Neuronal stem cell (in vitro differentiated cells): ENCODE data around the gene PCLO.

Experiments
- DNase-seq: peaks from one replicate; pipeline ENCODE4 v3.0.0-alpha.2; 2013; ENCODE audit warnings: low spot score
- H2AFZ ChIP-seq: one replicate; pipeline ENCODE4 v1.6.1; 2013; ENCODE audit warnings: mild to moderate bottlenecking, low read length, inconsistent platforms
- H2AK5ac ChIP-seq: 2 replicates; pipeline ENCODE4 v1.6.1; 2013; ENCODE audit warnings: low read depth, mild to moderate bottlenecking, inconsistent platforms, low read length, moderate library complexity, mixed read lengths
- H2BK120ac ChIP-seq: 2 replicates; pipeline ENCODE4 v1.6.1; 2013; ENCODE audit warnings: low read depth, mild to moderate bottlenecking, inconsistent platforms, low read length, moderate library complexity, mixed read lengths
- H2BK12ac ChIP-seq: one replicate; pipeline ENCODE4 v1.6.1; 2013; ENCODE audit warnings: low read length, inconsistent platforms
- H2BK15ac ChIP-seq: 2 replicates; pipeline ENCODE4 v1.6.1; 2013; ENCODE audit warnings: mild to moderate bottlenecking, low read length, inconsistent platforms, mixed read lengths
- H2BK5ac ChIP-seq: one replicate; pipeline ENCODE4 v1.6.1; 2013; ENCODE audit warnings: inconsistent platforms, mild to moderate bottlenecking, low read length, moderate library complexity
- H3K14ac ChIP-seq: one replicate; pipeline ENCODE4 v1.6.1; 2013; ENCODE audit warnings: low read length, inconsistent platforms
- H3K18ac ChIP-seq: 2 replicates; pipeline ENCODE4 v1.6.1; 2013; ENCODE audit warnings: low read length, inconsistent platforms
- H3K23ac ChIP-seq: 2 replicates; pipeline ENCODE4 v1.6.1; 2013; ENCODE audit warnings: low read depth, mild to moderate bottlenecking, mixed read lengths, low read length, inconsistent platforms; ENCODE audit not compliant: poor library complexity
- H3K27ac ChIP-seq: replicated peaks from 3 replicates; pipeline ENCODE4 v1.5.1; 2013; ENCODE audit warnings: low read length, inconsistent platforms
- H3K27me3 ChIP-seq, 3 experiments: 2 replicates each; pipeline ENCODE4 v1.6.1; 2013; ENCODE audit warnings: low read length in 3 of 3, mild to moderate bottlenecking in 2 of 3, inconsistent platforms in 1 of 3, low read depth in 1 of 3, mixed read lengths in 1 of 3, moderate library complexity in 1 of 3; ENCODE audit not compliant: control insufficient read depth in 3 of 3, insufficient read depth in 3 of 3
- H3K36me3 ChIP-seq, 2 donors: replicated peaks in 1 of 2; 2 replicates each; pipeline ENCODE4 v1.6.1; 2013; ENCODE audit warnings: low read length in 2 of 2; ENCODE audit not compliant: control insufficient read depth in 2 of 2, insufficient read depth in 2 of 2
- H3K4ac ChIP-seq: 2 replicates; pipeline ENCODE4 v1.6.1; 2013; ENCODE audit warnings: inconsistent platforms, mild to moderate bottlenecking, low read length, moderate library complexity
- H3K4me1 ChIP-seq, 2 donors: 1 replicate in 1 of 2; 2 replicates in 1 of 2; pipeline ENCODE4 v1.6.1; 2013; ENCODE audit warnings: low read length in 2 of 2, low read depth in 1 of 2; ENCODE audit not compliant: control insufficient read depth in 2 of 2, insufficient read depth in 1 of 2
- H3K4me2 ChIP-seq: one replicate; pipeline ENCODE4 v1.6.1; 2013; ENCODE audit warnings: mild to moderate bottlenecking, low read length, inconsistent platforms; ENCODE audit not compliant: insufficient read depth, poor library complexity, severe bottlenecking
- H3K4me3 ChIP-seq, 2 donors: 2 replicates each; pipeline ENCODE4 v1.5.1; 2013; ENCODE audit warnings: low read length in 2 of 2, mild to moderate bottlenecking in 2 of 2, inconsistent platforms in 1 of 2, moderate library complexity in 1 of 2
- H3K79me1 ChIP-seq: one replicate; pipeline ENCODE4 v1.6.1; 2013; ENCODE audit warnings: low read depth, mild to moderate bottlenecking, inconsistent platforms, low read length, moderate library complexity
- H3K9ac ChIP-seq: one replicate; pipeline ENCODE4 v1.6.1; 2013; ENCODE audit warnings: mild to moderate bottlenecking, low read depth, low read length, inconsistent platforms; ENCODE audit not compliant: poor library complexity
- H3K9me3 ChIP-seq, 2 donors: replicated peaks in 1 of 2; 2 replicates each; pipeline versions ENCODE3 to v1.6.1; 2013; ENCODE audit warnings: low read length in 2 of 2, mild to moderate bottlenecking in 2 of 2, inconsistent platforms in 1 of 2, low read depth in 1 of 2, mixed read lengths in 1 of 2, moderate library complexity in 1 of 2; ENCODE audit not compliant: control insufficient read depth in 2 of 2, insufficient read depth in 1 of 2
- H4K8ac ChIP-seq: one replicate; pipeline ENCODE4 v1.6.1; 2013; ENCODE audit warnings: low read depth, mild to moderate bottlenecking, inconsistent platforms, low read length, moderate library complexity
- H4K91ac ChIP-seq: one replicate; pipeline ENCODE4 v1.6.1; 2013; ENCODE audit warnings: low read length, low read depth, mild to moderate bottlenecking, inconsistent platforms; ENCODE audit not compliant: poor library complexity
- WGBS, 2 donors: extraction: QIAGEN DNeasy Blood & Tissue Kit; methylation state at CpG; one replicate each; pipeline ENCODE4 v1.1.7; 2013; ENCODE audit warnings: missing lambda C conversion rate in 2 of 2, mixed read lengths in 1 of 2; ENCODE audit not compliant: insufficient read length in 2 of 2, insufficient replicate concordance in 1 of 2; ENCODE audit errors: extremely low coverage in 2 of 2; 5-methylcytosine and 5-hydroxymethylcytosine counted together

Gene PCLO

DNA sequence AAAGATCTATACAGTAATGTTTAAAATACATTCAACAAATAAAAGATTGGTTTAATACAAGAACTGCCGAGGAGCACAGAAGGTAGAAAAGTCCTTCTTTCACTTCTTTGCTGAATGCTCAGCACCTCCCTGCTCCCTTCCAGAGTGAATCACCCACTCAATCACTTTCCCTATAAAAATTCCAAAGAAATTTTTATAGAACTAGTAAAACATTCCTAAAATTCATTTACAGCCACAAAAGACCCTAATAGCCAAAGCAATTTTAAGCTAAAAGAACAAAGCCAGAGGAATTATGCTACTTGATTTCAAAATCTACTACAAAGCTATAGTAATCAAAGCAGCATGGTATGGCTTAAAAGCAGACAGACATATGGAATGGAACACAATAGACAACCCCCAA lies 320.9 kb downstream of the PCLO start:
- Histone ChIP-seq H3K4me2 (no peak overlapping the region), H3K4me1 (peaks cover 6 to 12% of the 10 kb centered on the region in 2 donors), H3K79me1 (no peaks in the 10 kb centered on the region), H3K4me3 (no peak overlapping the region), H3K9me3 (peaks cover 0 to 14% of the 10 kb centered on the region in 2 donors), H3K27ac (no peak overlapping the region), H4K91ac (no peak overlapping the region), H2BK12ac (no peak overlapping the region), H3K14ac (no peak overlapping the region), H3K18ac (no peak overlapping the region), H3K4ac (no peak overlapping the region), H2BK5ac (no peak overlapping the region), H3K9ac (no peak overlapping the region), H3K36me3 (peaks cover 0 to 23% of the 10 kb centered on the region in 2 donors), H3K27me3 (no peaks in the 10 kb centered on the region), H2BK120ac (no peak overlapping the region), H2BK15ac (no peak overlapping the region), H4K8ac (no peak overlapping the region), H2AK5ac (no peak overlapping the region), H3K23ac (no peak overlapping the region), H2AFZ (no peak overlapping the region)
- no peak for DNase-seq
- no CpG with 5 or more reads among the region's 1 CpG for WGBS, 2 donors

DNA sequence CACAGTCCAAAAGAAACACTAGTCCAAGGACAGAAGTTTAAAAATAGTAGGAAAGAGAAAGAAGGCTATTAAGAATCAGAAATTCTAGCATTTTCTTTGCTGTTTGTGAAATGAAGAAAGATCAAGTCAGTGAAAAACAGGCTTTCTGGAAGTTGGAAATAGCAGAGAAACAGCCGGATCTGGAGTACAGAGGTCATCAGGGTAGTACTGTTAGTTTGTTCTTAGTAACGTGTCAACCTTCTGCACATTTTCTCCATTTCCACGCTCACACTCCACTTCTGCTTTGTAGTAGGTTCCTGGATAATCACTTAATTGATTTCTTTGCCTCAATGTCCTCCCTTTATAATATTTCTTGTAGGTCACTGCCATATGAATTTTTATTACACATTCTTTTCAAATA lies 322.6 kb downstream of the PCLO start:
- Histone ChIP-seq H3K4ac (no peak overlapping the region), H4K8ac (no peak overlapping the region)
- no CpG with 5 or more reads among the region's 3 CpGs for WGBS, 2 donors

DNA sequence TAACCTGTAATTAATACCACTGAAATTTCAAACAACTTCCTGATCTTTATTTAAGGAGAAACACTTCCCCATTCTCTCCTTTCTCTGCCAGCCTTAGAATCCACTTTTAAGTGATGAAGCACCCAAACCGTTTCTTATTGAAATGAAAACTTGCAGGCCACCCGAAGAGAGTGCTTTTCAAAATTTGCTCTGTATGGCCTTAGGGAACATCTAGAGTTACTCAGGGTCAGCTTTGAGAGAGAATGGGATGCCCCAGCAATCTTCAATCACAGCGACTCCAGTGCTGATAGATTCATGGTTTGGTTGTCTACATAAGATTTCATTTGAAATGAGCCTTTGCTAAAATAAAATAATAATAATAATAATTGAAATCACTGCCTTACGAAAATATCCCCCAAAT lies 323.1 kb downstream of the PCLO start:
- Histone ChIP-seq H4K8ac (no peak overlapping the region), H2BK5ac (no peak overlapping the region), H3K36me3 (peaks cover 0 to 23% of the 10 kb centered on the region in 2 donors), H3K4ac (no peak overlapping the region), H3K14ac (no peak overlapping the region), H3K79me1 (no peaks in the 10 kb centered on the region), H3K9me3 (peaks cover 0 to 14% of the 10 kb centered on the region in 2 donors), H3K4me3 (no peak overlapping the region), H2AK5ac (no peak overlapping the region), H3K9ac (no peak overlapping the region), H3K27me3 (no peaks in the 10 kb centered on the region), H3K27ac (no peak overlapping the region), H2BK15ac (no peak overlapping the region), H2AFZ (no peak overlapping the region), H3K4me2 (no peak overlapping the region), H4K91ac (no peak overlapping the region), H2BK12ac (no peak overlapping the region), H3K23ac (no peak overlapping the region), H3K4me1 (peaks cover 4 to 12% of the 10 kb centered on the region in 2 donors), H2BK120ac (no peak overlapping the region), H3K18ac (no peak overlapping the region)
- no CpG with 5 or more reads among the region's 4 CpGs for WGBS, 2 donors
- no peak for DNase-seq

More for the DNA sequence above, 322.6 kb downstream of the PCLO start:
- no peak overlapping the region for H2AK5ac ChIP-seq
- H3K4me3 ChIP-seq, result no peak overlapping the region
- no peaks in the 10 kb centered on the region for H3K27me3 ChIP-seq
- peaks cover 4 to 12% of the 10 kb centered on the region in 2 donors for H3K4me1 ChIP-seq
- H2BK15ac ChIP-seq, result no peak overlapping the region
- H2BK120ac ChIP-seq, result no peak overlapping the region
- H4K91ac ChIP-seq, result no peak overlapping the region
- H2BK12ac ChIP-seq, result no peak overlapping the region
- no peak for DNase-seq
- H3K79me1 ChIP-seq, result no peaks in the 10 kb centered on the region
- no peak overlapping the region for H3K14ac ChIP-seq
- H3K18ac ChIP-seq, result no peak overlapping the region
- H3K27ac ChIP-seq, result peak overlapping the region; percentile 23
- H3K9ac ChIP-seq, result no peak overlapping the region
- no peak overlapping the region for H3K4me2 ChIP-seq
- no peak overlapping the region for H3K23ac ChIP-seq
- no peak overlapping the region for H2AFZ ChIP-seq
- peaks cover 0 to 14% of the 10 kb centered on the region in 2 donors for H3K9me3 ChIP-seq
- H3K36me3 ChIP-seq, result peaks cover 0 to 24% of the 10 kb centered on the region in 2 donors
- H2BK5ac ChIP-seq, result no peak overlapping the region

DNA sequence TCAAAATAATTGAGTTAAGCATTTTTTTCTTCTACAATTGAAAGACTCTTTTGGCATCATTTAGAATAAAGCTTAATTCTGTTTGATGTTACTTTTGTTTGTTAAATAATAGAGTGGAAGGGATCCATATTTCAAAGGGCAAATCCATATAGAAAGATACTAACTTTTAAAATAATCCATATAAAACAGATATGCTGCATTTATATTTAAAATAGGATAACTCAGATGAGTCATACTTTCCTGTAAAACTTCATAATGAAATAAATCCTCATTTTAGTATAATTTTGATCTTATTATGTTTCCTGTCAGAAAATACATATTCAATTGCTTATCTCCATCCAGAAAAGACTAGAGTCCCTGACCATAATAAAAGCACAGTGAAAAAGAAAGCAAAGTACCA lies 323.6 kb downstream of the PCLO start:
- Histone ChIP-seq H3K9ac (no peak overlapping the region), H3K4me1 (peaks cover 4 to 12% of the 10 kb centered on the region in 2 donors), H3K23ac (no peak overlapping the region), H4K8ac (no peak overlapping the region), H3K14ac (no peak overlapping the region), H2BK120ac (no peak overlapping the region), H3K4ac (no peak overlapping the region), H3K79me1 (no peaks in the 10 kb centered on the region), H3K4me2 (no peak overlapping the region), H3K27me3 (no peaks in the 10 kb centered on the region), H3K9me3 (peaks cover 0 to 14% of the 10 kb centered on the region in 2 donors), H3K18ac (no peak overlapping the region), H3K27ac (no peak overlapping the region), H2BK12ac (no peak overlapping the region), H2BK15ac (no peak overlapping the region), H3K36me3 (peaks cover 0 to 23% of the 10 kb centered on the region in 2 donors), H4K91ac (no peak overlapping the region), H2BK5ac (no peak overlapping the region), H2AFZ (no peak overlapping the region), H2AK5ac (no peak overlapping the region), H3K4me3 (no peak overlapping the region)
- DNase-seq, result no peak
